HG02938 (cell line): Measurements from ENCODE around the gene HSP90AB1.

Experiments
- ATAC-seq: cut with Tn5 transposase; IDR thresholded peaks from one replicate; pipeline ENCODE4 v1.9.1; 2021; ENCODE audit warnings: mild to moderate bottlenecking, moderate library complexity; ENCODE audit not compliant: unreplicated experiment

Gene HSP90AB1

DNA sequence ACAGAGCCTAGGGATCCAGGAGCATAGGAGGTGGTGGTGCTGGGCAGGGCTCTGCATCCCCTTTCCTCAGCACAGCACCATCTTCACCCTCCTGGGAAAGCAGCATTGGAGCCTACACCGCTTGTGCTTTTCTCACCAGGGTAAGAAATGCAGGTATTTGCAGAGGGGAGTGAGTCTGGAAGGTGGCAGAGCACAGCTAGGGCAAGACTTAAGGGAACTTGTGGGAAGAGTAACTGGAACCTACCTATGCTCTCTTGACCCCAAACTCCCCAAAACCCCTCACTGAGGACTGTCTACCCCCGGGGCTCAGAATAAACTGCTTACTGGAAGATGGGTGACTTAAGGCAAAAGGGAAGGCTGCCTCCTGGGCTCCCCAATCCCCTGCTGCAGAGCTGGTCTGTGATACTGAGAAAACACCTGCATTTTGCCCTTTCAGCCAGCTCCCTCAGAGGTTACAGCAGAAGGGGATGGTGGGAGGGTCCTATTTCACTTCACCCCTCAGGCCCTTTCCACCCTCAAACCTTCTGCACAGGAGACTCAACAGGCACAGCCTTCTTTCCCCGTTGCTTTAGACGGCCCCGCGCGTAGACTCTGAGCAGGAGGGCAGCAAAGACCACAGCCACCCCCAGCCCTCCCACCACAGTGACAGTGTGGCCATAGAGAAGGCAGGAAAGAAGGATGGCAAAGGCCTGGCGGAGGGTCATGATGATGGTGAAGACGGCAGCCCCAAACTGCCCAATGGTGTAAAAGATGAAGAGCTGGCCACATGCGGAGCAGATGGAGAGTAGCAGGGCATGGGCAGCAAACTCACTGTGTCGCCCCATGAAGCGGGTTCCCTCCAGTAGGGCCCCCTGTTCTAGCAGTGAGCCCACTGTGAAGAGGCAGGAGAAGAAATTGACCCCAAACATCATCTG, 7.5 kb downstream of the HSP90AB1 start:
- no peak for ATAC-seq

DNA sequence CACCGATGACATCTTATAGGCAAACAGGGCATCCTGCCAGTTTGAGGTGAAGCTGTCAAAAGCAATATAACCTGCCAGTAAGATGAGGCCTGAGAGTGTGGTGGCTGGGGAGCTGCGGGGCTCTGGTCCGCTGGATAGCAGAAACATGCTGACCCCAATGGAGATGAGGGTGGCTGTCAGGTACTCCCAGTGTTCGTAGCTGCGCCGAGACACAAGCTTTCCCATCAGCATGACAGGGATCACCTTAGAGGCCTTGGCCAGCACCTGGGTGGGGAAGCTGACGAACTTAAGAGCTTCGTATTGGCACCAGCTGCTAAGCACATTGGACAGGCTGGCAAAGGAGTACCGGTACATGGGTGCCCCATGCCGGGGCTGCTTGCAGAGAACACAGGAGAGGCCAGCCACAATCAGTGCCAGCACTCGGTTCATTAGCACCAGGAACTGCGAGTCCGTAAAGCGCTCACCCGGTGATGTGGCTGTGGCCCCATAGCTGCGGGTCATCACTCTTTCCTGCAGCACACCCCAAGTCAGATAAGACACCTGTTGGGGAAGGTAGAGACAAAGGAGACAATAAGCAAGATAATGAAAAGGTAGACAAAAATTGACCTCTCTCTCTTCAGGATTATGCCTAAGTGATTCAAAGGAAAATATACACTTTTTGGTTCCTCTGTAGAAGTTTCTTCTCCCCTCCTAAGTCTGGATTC, 8.4 kb downstream of the HSP90AB1 start:
- no peak for ATAC-seq

DNA sequence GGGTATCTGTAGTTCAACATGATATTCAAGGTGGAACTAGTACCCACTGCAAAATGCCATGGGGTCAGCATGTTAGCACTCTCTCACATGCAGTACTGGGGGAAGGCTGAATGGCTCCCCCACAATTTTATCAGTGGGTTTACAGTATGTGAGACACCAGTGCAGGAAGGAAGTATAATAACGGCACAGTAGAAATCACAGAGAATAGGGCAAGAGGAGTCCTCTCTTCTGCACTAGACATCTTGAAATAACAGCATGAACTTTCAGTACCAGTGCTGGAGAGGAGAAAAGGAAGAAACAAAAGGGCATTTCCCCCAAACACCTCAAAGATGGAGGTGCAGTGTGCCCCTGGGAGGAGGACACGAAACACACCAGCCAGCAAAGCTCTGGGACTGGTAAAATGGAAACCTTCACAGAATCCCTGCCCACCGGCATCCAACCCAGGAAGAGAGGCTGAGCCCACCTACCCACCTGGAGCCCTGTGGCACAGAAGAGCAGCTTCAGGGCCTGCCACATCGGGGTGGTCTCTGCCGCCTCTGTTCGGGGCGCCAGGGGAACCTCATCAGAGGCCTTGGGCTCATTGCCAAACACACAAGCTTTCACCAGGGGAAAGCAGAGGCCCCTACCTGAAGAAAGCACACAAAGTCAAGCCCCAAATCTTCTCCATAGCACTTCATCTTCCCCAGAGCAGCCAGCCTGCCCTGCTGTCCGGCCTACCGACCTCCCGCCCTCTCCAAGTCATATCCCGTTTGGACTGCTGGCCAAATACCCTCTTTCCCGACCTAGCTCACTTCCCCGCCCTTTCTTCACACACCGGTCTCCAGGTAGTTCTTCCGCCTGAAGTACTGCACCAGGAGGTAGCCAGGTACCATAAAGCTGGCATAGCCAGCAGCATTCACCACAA, 9.2 kb downstream of the HSP90AB1 start:
- ATAC-seq, result no peak

DNA sequence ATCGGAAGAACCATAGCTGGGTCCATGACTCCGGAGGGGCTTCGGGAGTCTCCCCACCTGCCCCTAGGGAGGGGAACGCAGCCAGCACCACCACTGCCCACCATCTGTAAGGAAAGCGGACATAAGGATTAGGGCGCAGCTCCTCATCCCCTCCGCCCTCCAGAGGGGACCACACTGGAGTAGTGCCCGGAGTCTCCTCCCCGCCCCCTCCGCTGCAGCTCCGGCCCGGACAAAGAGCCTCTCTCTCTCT, 9.8 kb downstream of the HSP90AB1 start:
- ATAC-seq, result no peak

DNA sequence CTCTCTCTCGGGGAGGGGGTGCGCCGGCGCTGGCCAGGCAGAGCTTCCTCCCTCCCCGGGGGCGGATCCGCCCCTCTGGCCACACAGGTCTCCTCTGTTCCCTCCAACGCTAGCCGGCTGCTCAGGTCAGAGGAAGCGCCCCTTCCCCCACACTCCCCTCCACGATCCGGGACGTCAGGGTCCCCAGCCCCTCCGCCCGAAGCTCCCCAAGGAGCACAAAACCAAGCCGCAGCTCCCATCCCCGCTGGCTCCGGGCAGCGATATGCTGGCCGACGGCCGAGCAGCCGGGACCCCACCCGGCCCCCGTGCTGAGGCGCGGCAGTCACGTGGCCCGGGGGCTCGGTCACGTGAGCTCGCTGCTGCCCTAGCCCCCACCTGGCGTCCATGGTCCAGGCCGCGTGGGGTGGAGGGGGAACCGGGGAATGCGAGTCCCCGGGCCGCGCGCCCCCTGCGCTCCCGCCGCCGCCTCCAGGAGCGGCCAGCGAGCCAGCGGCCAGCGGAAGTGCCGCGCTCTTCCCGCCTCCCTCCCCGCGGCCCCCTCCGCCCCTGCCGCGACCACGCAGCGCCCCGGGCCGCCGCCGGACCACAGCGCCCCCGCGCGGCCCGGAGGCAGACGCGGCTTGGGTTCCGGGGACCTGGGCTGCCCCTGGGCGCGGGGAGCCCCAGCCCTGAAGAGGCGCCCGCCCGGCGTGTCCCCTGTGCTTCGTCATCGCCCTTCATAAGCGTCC, 10.3 kb downstream of the HSP90AB1 start, which contains the start of gene SLC35B2:
SLC35B2 (minus strand) TSS at position 504 of the 728 bp plus-strand sequence; CDS start at position 386, 118 bp downstream.
- peak; percentile 37 for ATAC-seq

DNA sequence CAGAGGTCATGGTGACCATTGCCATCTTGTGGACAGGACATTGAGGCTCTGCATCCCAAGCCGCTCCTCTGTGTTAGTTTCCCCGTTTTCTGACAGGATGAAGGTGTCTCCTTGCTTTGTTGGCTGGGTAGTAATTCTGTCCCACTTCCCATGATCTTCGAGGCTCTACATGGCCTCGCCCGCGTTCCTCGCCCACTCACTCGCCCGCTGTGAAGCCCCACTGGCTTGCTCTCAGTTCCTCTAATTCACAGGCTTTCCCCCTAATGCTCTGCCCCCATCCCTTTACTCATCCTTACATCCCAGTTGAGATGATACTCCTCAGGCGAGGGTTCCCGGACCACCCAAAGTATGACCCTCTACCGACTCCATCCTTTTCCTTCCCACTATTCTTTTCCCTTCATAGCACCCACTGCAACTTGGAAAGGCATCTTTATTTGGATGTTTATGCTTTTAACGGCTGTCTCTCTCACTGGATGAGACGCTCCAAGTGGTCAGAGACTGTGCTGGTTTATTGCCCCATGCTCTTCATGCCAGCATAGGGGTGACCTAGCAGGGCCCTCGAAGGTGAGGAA, 10.9 kb downstream of the HSP90AB1 start:
- ATAC-seq, result peak; percentile 7

DNA sequence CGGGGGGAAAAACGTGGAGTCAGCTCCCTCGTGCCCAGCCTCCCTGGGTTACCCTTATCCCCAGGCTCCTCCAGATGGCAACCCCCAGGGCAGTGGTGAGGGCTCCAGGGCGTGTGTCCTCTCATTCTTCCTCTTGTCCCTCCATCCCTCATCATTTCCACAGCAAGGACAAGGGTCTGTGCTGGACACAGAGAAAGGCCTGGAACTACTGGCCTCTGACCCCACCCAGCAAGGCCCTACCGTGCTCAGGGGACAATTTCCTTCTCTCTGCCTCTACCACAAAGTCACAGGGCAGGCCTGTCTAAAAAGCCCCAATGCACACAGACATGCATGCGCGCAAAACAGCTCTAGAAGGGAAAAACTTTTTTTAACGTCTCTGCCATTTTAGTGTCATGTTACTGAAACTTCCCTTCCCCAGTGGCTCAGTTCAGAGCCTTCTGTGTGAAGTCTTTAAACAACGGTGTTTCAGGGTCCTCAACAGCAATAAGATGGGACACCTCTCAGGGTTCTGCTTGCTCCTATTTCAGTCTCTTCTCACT, 11.5 kb downstream of the HSP90AB1 start:
- no peak for ATAC-seq

DNA sequence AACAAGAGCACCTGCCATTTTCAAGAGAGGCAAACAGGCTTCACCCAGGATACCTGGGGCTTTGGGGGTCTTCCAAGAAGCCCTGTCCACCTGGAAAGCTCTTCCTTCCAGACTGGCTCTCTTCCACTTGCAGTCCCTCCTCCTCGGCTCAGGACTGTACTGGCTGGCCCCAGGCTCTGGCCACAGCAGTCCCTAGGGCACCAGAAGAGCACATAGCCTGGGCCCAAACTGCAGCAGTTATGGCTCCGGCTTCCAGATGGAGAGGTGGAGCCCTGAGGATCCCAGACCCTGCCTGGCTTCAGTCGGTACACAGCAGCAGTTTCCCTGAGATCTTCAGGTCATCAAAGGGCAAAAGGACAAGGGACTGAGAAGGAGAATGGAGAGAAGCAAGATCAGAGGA, 12.0 kb downstream of the HSP90AB1 start:
- ATAC-seq, result no peak

DNA sequence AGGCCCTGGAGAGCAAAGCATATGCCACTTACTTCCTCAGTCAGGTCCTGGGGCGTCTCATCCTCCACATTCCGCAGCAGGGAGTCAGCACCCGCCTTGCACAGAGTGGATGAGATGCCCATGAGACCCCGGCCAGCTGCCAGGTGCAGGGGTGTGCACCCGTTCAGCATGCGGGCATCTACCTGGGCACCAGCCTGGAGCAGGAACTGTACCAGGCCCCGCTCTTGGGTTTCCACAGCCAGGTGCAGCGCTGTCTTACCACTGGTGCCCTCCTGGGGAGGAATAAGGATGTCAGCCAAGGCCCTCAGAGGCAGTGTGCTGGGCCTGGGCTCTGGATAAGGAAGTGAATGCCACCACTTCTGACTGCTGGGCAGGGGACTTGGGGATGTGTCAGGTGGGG, 13.1 kb downstream of the HSP90AB1 start:
- ATAC-seq, result no peak

DNA sequence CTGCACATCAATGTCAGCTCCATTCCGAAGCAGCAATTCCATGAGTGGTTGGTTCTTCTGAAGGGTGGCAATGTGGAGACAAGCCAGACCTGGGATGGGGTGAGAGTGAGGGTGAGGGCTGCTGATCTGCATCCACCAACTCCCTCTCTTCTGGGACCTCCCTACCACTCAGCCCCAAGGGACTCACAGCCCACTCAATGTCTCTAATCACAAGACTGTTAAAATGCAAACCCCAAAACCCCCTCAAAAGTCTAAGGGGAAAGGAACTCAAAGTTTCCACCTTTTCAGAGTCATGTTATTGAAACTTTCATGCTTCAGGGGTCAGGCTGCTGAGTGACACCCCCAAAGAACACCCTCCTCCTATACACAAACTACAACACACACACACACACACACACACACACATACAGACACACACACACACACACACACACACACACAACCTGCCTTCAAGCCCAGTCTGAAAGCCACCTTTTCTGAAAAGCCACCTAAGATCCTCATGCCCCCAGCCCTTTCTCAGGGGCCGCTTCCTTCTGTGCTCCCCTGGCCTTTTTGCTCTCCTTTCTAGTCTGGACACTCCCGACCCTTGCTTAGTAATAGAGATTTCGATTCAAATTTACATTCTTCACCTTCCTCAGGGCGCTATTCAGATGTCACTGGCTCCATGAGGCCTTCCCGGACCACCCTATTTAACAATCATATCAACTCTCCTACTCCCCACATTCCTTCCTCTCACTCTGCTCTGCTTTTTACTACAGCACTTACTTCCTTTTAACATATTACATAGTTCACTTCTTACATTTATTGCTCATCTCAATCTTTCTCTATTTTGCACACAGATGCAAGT, 13.8 kb downstream of the HSP90AB1 start:
- ATAC-seq, result no peak

DNA sequence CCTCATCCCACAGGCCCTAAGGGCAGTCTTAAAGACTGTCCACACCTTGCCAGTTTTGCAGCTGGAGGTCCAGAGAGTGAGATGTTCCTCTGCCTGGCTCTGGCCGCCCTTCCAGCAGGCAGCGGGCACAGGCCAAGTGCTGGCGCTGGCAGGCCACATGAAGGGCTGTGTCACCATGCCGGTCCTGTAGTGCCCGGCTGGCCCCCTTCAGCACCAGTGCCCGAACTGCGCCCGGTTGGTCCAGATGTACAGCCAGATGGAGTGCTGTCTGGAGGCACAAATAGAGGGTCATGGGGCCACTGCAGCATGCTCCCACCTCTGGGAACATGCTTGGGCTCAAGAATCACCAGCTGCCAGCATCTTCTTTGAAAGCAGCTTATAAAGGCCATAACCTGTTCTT, 14.7 kb downstream of the HSP90AB1 start:
- no peak for ATAC-seq

DNA sequence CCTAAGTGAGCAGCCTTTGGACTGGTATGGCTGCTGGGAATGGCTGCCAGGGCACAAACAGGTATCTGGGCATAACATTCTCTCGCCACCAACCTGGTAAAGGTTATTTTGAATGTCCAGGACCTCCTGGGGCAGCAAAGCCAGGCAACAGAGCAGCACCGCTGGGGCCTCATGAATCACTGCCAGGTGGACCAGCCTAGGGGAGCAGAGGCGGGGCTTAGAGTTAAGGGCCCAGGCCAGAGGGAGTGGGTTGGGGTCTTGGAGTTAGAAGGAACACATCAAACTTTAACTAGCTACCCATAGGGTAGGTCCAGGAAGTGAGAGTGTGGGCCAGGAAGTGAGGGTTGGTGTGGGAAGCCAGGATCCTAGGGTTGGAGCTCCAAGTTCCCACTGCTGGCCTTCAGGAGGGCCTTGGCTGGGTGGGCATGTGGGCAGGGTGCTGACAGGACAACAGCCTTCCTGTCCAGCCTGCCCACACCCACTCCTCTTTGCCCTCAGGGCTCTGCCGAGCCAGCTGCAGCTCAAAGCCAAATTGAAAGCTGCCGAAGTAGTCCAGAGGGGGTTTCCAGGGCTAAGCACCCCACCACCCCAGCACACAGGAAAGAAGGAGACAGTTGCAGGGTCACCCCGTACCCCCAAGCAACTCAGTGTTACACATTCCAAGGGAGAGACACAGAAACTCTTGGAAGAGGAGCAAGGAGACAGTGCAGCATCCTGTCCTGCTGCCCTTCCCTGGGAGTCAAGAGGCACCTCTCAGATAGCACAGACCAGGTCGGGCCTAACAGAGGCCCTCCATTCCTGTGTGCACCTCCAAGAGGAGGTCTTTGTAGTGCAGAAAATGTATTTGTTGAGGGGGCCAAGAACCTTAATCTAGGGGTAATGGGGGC, 15.8 kb downstream of the HSP90AB1 start:
- no peak for ATAC-seq

DNA sequence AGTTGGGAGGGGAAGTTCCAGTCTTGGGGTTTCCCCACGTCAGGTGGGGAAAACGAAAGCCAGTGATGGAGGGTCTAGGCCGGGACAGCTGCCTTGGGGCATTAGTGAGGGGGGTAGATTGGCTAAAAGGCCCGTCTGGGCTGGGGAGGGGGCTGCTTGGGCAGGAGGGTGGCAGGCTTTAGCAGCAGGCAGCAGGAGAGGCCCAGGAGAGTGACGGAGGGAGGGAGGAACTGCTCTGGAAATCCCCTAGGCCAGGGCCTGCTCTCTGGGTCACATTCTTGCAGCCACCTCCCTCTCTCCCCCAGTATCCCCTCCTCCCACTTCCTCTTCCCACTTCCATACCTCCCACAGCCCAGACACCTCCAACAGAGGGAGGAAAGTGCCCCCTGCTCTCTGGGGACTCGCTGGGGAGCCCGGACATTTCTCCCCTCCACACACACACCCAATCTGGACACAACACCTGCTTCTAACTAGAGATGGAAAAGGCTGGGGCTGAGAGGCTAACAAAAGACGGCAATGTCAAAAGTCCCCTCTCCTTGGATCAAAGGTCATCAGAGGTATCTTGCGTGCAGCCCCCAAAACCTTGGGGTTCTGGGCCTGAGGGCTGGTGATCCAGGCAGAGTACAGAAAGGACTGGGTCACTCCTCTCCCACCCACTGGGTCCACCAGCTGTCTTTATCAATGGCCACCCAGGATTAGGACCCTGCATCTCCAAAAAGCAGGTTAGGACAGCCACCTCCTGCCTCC, 16.6 kb downstream of the HSP90AB1 start:
- ATAC-seq, result no peak

DNA sequence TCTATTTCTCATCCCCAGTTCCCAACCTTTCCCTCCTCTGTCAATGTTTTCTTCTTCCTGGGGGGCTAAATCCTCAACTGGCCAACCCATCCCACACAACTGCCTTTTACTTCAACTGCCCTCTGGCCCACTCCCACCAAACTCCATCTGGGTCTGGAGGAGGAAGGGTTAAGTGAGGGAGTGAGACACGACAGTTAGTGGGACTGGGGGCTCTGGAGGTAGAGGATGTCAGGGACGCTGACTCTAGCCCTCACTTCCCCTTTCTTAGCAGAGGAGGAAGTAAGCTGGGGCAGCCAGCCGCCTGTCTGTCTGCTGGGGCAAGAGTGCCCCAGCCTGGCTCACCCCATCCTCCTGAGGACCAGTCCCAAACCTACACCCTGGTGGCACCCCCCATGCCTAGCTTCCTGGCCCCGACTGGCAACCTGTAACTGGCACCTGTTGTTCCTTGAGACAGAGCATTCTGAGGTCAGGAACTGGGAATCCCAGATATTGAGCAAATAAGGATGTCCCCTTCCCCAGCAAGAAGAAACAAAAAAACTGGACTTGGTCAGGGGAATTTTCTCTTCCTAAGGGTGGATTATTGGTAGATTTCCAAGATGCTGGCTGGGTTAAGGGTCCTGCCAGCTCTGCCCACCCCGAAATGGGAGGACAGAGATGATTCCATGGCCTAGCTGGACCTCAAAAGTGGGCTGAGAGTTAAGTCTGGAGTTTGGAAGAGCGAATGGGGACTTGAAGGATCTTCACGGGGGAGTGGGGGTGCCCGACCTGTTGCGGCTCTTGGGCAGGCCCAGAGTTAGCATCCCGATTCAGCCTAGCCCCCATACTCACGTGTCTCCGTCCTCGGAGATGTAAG, 17.5 kb downstream of the HSP90AB1 start:
- ATAC-seq, result no peak

DNA sequence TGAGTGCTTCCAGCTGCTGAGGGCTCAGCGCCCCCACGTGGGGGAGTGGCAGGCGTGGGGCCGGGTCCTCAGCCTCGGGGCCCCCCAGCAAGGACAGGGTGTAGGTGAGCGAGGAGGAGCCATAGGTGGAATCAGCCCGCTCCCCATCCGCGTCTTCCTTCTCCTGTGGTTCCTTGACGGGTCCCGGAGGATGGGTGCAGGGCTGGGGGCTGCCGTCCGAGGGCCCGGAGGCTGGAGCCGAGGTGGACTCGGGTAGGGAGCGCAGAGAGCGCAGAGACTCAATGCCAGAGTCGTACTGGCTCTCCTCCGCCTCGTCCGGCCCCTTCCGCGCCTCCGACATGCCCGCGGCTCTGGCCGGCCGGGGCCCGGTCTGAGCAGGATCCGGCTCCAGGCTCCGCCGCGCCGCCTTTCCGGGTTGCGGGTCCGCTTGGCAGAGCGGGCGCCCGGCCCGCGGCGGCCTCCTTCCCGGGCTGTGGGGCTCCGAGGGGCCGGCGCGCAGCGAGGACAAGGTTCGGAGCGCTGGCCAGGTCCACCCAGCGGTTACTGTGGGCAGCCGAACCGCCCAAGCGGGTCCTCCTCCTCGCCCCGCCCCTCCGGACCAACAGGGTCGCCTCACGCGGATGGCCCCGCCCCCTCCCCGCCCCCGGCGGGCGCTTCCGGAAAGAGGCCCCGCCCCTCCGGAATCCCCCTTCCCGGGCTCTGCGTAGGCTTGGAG, 18.3 kb downstream of the HSP90AB1 start, which contains the start of gene NFKBIE:
NFKBIE (minus strand) TSS at position 545 of the 715 bp plus-strand sequence; CDS start at position 340, 205 bp downstream.
- peak; percentile 28 for ATAC-seq
